Esophagus muscularis mucosa (tissue), 4 donors: ENCODE results near the gene SASH1. TPM values are rescaled to one million over a fixed set of nuclear protein-coding genes. Genes with fewer than 3 reads are reported as not detected.

Source experiments
- DNase-seq: peaks from one replicate; pipeline ENCODE4 v3.0.0-alpha.2; 2017; ENCODE audit errors: extremely low spot score
- H3K27ac ChIP-seq, 4 donors: fragments of 200-600 bp; sonication (generic); replicated peaks in 1 of 4; 1 replicate in 3 of 4; 2 replicates in 1 of 4; pipeline ENCODE4 v1.5.1; 2016 to 2019; ENCODE audit warnings: mild to moderate bottlenecking in 1 of 4
- H3K27me3 ChIP-seq, 4 donors: fragments of 200-600 bp; sonication (generic); one replicate each; pipeline versions ENCODE4 v1.5.1 to v1.6.0; 2016 to 2019
- H3K36me3 ChIP-seq, 4 donors: fragments of 200-600 bp; sonication (generic); one replicate each; pipeline ENCODE4 v1.5.1; 2016 to 2019
- H3K4me1 ChIP-seq, 4 donors: fragments of 200-600 bp; sonication (generic); one replicate each; pipeline ENCODE4 v1.5.1; 2016 to 2019
- H3K4me3 ChIP-seq, 4 donors: fragments of 200-600 bp; sonication (generic); 1 replicate in 2 of 4; 2 replicates in 2 of 4; pipeline ENCODE4 v1.5.1; 2016 to 2019; ENCODE audit warnings: mild to moderate bottlenecking in 4 of 4, moderate library complexity in 1 of 4
- H3K9me3 ChIP-seq, 4 donors: fragments of 200-600 bp; sonication (generic); 1 replicate in 3 of 4; 2 replicates in 1 of 4; pipeline ENCODE4 v1.5.1; 2016 to 2019
- EP300 ChIP-seq: sonication (generic); formaldehyde crosslinking; IDR thresholded peaks from one replicate; pipeline ENCODE4 v1.6.1; 2017; ENCODE audit warnings: antibody characterized with exemption
- POLR2A ChIP-seq: fragments of 450-650 bp; IDR thresholded peaks from one replicate; pipeline ENCODE4 v1.6.1; 2017; ENCODE audit warnings: antibody characterized with exemption, moderate library complexity, mild to moderate bottlenecking, low read depth
- POLR2AphosphoS5 ChIP-seq, 2 donors: sonication (generic); formaldehyde crosslinking; IDR thresholded peaks; one replicate each; pipeline ENCODE4 v1.6.1; 2017; ENCODE audit warnings: antibody characterized with exemption in 2 of 2
- WGBS: methylation state at CpG from one replicate; pipeline ENCODE4 v1.1.5; 2018; 5-methylcytosine and 5-hydroxymethylcytosine counted together
- intact Hi-C: fragments of 100-400 bp; cut with DNase I; formaldehyde crosslinking; loops from one replicate; pipeline ENCODE4 v1.15.1; 2023
- total RNA-seq, 4 donors: library from RNA; depleted of rRNA; stranded (reverse); fragments of >200 nt; gene quantifications; one replicate each; pipeline versions ENCODE4 v1.1.0 to v1.2.1, GENCODE V29; 2016
- TF ChIP-seq, protein P1 (sequence below), 3 experiments: fragments of 200-600 bp in 2 of 3; fragments of 450-650 bp in 1 of 3; sonication (generic) in 2 of 3; IDR thresholded peaks; one replicate each; pipeline ENCODE4 v1.5.1; 2017 to 2019; ENCODE audit warnings: antibody characterized with exemption in 3 of 3, mild to moderate bottlenecking in 2 of 3, moderate library complexity in 1 of 3

SASH1 gene
- total RNA-seq, 4 donors from 2014 or later, result 56.5 to 86.6 (median 70.3) TPM

DNA sequence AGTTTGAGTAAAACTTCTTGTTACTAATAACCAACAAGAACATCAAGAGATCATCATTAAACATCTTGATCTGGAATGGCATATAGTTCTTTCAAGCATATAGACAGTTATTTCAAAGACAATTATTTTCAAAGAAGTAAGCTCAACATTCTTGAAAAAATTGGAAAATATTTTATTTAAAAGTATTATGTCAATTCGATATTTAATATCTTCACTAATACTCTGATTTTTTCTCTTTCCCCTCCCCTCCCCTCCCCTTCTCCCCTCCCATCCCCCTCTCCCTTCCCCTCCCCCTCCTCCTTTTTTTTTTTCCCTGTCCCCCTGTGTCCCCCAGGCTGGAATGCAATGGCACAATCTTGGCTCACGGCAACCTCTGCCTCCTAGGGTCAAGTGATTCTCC is 82.8 kb downstream of the SASH1 start:
- no peaks in the 10 kb centered on the region for H3K9me3 ChIP-seq
- H3K36me3 ChIP-seq, result no peaks in the 10 kb centered on the region
- no peak for DNase-seq
- intact Hi-C loops, result no loop called here
- TF ChIP-seq POLR2AphosphoS5 (IDR thresholded peaks at IDR 0.05) (no peak), EP300 (no peak), POLR2A (no peak)
- TF ChIP-seq, protein P1, sequence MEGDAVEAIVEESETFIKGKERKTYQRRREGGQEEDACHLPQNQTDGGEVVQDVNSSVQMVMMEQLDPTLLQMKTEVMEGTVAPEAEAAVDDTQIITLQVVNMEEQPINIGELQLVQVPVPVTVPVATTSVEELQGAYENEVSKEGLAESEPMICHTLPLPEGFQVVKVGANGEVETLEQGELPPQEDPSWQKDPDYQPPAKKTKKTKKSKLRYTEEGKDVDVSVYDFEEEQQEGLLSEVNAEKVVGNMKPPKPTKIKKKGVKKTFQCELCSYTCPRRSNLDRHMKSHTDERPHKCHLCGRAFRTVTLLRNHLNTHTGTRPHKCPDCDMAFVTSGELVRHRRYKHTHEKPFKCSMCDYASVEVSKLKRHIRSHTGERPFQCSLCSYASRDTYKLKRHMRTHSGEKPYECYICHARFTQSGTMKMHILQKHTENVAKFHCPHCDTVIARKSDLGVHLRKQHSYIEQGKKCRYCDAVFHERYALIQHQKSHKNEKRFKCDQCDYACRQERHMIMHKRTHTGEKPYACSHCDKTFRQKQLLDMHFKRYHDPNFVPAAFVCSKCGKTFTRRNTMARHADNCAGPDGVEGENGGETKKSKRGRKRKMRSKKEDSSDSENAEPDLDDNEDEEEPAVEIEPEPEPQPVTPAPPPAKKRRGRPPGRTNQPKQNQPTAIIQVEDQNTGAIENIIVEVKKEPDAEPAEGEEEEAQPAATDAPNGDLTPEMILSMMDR (IDR thresholded peaks at IDR 0.05), result no peak
- H3K27ac ChIP-seq, result no peak overlapping the region
- no peaks in the 10 kb centered on the region for H3K27me3 ChIP-seq
- WGBS, result 95% methylated on average over 2 of the region's 2 CpGs
- no peak overlapping the region for H3K4me3 ChIP-seq
- peaks cover 30 to 49% (median 44%) of the 10 kb centered on the region in 4 donors for H3K4me1 ChIP-seq

DNA sequence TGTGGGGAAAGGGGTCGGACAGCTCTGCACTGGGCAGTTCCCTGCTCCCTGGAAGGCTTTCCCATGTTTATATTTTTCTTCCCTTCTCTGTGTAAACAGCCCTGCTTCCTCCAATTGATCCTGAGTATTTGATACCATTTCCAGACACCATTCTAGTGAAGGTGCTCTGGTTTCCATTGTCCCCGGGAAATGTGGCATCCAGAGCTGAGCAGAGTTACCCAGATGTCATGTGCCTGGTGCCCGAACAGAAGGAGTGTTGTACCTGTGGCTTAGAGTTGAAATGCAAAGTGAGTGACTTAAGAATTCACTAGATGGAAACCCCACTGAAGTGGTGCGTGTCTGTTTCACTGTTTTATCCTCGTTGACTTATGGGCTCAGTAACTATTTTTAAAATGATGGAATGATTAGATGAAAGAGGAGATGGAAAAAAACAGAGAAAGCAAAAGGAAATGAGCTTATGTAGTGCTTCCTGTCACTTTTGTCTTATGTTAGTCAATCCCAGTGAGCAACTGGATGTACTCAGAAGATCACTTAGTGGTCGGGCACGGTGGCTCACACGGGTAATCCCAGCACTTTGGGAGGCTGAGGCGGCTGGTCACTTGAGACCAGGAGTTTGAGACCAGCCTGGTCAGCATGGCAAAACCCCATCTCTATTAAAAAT is 83.8 kb downstream of the SASH1 start:
- Histone ChIP-seq H3K4me1 (peaks cover 30 to 56% (median 44%) of the 10 kb centered on the region in 4 donors), H3K27me3 (no peaks in the 10 kb centered on the region), H3K9me3 (no peaks in the 10 kb centered on the region), H3K36me3 (no peaks in the 10 kb centered on the region), H3K4me3 (no peak overlapping the region), H3K27ac (no peak overlapping the region)
- intact Hi-C loops, result no loop called here
- TF ChIP-seq EP300, result no peak
- 75% methylated on average over 8 of the region's 9 CpGs for WGBS
- no peak for DNase-seq

DNA sequence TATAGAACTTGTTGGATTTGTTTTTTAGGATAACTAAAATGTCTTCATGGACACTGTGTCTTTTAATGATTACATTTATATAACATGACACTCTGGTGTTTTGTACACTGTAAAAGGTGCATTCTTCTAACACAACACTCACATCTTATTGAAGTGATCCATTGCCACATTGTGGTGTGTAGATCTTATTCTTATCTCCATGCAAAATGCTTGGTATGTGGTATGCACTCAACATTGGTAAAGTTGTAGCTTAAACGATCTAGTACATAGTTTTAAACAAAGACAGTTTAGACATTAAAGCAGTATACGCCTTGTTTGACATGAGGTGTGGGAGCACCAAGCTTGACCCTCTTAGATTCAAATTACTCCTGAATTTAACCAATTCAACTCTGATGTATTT is 84.7 kb downstream of the SASH1 start:
- no peaks in the 10 kb centered on the region for H3K27me3 ChIP-seq
- peaks cover 34 to 58% (median 48%) of the 10 kb centered on the region in 4 donors for H3K4me1 ChIP-seq
- no peaks in the 10 kb centered on the region for H3K9me3 ChIP-seq
- no peaks in the 10 kb centered on the region for H3K36me3 ChIP-seq
- no peak overlapping the region for H3K27ac ChIP-seq
- WGBS, result 75% methylated on average over 2 of the region's 2 CpGs
- no peak for TF ChIP-seq EP300
- TF ChIP-seq POLR2A, result no peak
- TF ChIP-seq, protein P1 (IDR thresholded peaks at IDR 0.05), result no peak
- no peak for TF ChIP-seq POLR2AphosphoS5 (IDR thresholded peaks at IDR 0.05)
- intact Hi-C loops, result no loop called here
- no peak for DNase-seq
- H3K4me3 ChIP-seq, result no peak overlapping the region

DNA sequence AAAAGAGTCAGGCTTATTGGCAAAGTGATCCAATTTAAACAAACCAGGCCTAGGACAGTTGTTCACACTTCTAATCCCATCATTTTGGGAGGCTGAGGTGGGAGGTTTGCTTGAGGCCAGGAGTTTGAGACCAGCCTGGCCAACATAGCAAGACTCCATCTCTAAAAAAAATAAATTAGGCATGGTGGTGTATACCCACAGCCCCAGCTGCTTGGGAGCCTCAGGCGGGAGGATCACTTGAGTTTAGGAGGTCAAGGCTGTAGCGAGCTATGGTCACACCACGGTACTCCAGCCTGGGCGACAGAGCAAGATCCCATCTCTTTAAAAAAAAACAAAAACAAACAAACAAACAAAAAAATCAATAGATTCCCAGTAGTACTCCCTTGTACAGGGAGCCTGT is 86.8 kb downstream of the SASH1 start:
- Histone ChIP-seq H3K4me3 (no peak overlapping the region), H3K27ac (no peak overlapping the region), H3K27me3 (no peaks in the 10 kb centered on the region), H3K36me3 (no peaks in the 10 kb centered on the region), H3K4me1 (peaks cover 29 to 50% (median 33%) of the 10 kb centered on the region in 4 donors), H3K9me3 (no peaks in the 10 kb centered on the region)
- no peak for TF ChIP-seq POLR2A
- no peak for TF ChIP-seq POLR2AphosphoS5 (IDR thresholded peaks at IDR 0.05)
- TF ChIP-seq, protein P1 (IDR thresholded peaks at IDR 0.05), result no peak
- no peak for TF ChIP-seq EP300
- WGBS, result 94% methylated on average over 4 of the region's 4 CpGs
- no peak for DNase-seq
- intact Hi-C loops, result no loop called here

DNA sequence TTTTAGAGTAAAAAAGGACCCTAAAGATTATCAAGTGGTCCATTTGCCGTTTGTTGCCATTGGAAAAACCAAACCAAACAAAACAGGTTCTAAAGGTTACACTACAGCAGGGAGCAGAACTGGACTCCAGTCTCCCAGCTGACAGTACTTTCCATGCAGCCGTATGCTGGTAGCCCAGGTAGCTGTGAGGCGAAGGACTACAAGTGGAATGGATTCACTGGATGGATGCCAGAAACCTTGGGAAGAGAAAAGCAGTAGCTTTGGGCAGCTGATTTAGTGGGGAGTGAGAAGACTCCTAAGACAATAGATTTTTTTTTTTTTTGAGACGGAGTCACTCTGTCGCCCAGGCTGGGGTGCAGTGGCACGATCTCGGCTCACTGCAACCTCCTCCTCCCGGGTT is 88.3 kb downstream of the SASH1 start:
- Histone ChIP-seq H3K4me3 (no peak overlapping the region), H3K27ac (no peak overlapping the region), H3K27me3 (no peaks in the 10 kb centered on the region), H3K4me1 (peaks cover 23 to 44% (median 30%) of the 10 kb centered on the region in 4 donors), H3K9me3 (no peaks in the 10 kb centered on the region), H3K36me3 (no peaks in the 10 kb centered on the region)
- intact Hi-C loops, result no loop called here
- no peak for DNase-seq
- TF ChIP-seq POLR2A (no peak), POLR2AphosphoS5 (IDR thresholded peaks at IDR 0.05) (no peak), EP300 (no peak)
- TF ChIP-seq, protein P1 (IDR thresholded peaks at IDR 0.05), result no peak
- WGBS, result 78% methylated on average over 8 of the region's 8 CpGs
